HG03066 (cell line): ENCODE measurements around the gene DAO.

Source experiments
- ATAC-seq: cut with Tn5 transposase; IDR thresholded peaks from one replicate; pipeline ENCODE4 v1.9.1; 2021; ENCODE audit warnings: low read depth; ENCODE audit not compliant: unreplicated experiment

The DAO gene

GRCh38 chr12:108868781-108869180 is 11.1 kb upstream of the DAO start:
- ATAC-seq: no peak

GRCh38 chr12:108875280-108875679 is 4.6 kb upstream of the DAO start:
- no peak for ATAC-seq

GRCh38 chr12:108875682-108876361 is 4.1 kb upstream of the DAO start:
- ATAC-seq: no peak

DNA sequence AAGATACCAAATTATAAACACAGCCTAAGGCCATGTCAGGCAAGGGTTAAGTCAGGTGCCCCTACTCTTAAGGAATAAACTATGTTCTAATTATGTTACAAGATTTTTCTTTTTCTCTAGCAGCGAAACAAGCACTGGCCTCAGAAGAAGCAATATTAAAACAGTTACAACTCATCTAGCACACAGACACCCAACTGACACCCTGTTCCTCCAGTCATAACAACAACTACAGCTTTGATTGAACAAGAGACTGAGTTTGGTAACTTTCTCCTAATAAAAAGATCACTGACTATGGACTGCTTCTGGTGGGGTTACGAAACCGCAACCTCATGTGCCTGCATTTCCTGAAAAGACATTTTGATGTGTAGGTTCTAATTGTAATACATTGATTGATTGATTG is 3.3 kb upstream of the DAO start:
- no peak for ATAC-seq

DNA sequence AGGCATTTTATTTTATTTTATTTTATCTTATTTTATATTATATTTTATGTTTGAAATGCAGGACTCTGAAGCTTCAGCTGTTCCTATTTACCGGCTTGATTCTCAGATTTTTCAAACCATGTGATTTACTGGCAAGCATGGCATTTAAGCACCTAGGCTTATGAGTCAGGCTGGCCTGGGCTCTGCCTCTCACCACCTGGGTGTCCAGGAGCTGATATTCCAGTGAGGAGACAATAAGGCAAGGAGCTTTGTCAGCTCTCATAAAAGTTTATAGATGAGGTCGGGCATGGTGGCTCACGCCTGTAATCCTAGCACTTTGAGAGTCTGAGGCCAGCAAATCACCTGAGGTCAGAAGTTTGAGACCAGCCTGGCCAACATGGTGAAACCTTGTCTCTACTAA is 2.1 kb downstream of the DAO start:
- no peak for ATAC-seq

- no peak for ATAC-seq
Observed at GRCh38 chr12:108884116-108885012, 4.5 kb downstream of the DAO start.

- ATAC-seq: no peak
Observed at GRCh38 chr12:108886873-108887629, 7.2 kb downstream of the DAO start.

DNA sequence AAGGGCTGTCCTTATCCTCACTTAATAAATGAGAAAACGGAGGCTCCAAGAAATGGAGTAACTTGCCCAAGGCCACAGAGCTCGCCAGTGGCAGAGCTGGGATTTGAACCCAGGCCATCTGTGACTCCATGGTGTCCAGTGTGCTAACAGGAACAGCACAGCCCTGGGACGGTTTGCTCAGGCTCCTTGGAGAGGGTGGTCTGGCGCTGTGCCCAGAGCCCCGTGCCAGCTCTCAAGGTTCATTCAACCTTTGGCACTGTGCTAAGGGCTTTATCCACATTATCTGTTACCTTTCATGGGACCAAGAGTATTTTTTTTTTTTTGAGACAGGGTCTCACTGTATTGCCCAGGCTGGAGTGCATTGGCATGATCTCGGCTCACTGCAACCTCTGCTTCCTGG is 8.1 kb downstream of the DAO start:
- ATAC-seq: no peak

GRCh38 chr12:108890208-108890607 is 10.3 kb downstream of the DAO start:
- ATAC-seq: no peak

- ATAC-seq: no peak
Observed at GRCh38 chr12:108895220-108895802, 15.4 kb downstream of the DAO start.

DNA sequence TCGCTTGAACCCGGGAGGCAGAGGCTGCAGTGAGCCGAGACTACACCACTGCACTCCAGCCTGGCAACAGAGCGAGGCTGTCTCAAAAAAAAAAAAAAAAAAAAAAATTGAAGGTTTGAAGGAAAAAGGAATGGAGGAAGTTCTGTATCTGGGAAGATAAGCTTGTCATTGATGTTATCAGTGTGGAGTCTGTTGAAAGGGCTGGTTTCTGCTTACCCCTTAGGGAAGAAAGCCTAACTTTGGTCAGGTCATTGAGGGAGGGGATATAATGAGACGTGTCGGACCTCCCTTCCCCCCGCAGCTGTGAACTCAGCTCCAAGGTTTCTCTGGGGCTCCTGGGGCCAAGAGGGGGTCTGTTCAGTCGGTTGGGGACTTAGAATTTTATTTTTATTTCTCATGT is 16.4 kb downstream of the DAO start:
- ATAC-seq: no peak

- no peak for ATAC-seq
Observed at GRCh38 chr12:108896817-108897216, 16.9 kb downstream of the DAO start.

GRCh38 chr12:108899145-108899544 is 19.3 kb downstream of the DAO start:
- ATAC-seq: no peak

DNA sequence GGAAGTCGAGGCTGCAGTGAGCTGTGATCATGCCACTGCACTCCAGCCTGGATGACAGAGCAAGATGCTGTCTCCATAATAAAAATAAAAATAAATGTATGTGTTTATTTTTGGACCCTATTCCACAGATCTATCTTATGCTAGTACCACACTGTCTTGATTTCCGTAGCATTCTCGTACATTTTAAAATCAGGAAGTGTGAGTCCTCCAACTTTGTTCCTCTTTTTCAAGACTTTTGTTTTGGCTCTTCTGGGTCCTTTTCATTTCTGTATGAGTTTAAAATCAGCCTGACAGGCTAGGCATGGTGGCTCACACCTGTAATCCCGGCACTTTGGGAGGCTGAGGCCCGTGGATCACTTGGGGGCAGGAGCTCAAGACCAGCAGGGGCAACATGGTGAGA is 25.8 kb downstream of the DAO start:
- ATAC-seq: no peak

DNA sequence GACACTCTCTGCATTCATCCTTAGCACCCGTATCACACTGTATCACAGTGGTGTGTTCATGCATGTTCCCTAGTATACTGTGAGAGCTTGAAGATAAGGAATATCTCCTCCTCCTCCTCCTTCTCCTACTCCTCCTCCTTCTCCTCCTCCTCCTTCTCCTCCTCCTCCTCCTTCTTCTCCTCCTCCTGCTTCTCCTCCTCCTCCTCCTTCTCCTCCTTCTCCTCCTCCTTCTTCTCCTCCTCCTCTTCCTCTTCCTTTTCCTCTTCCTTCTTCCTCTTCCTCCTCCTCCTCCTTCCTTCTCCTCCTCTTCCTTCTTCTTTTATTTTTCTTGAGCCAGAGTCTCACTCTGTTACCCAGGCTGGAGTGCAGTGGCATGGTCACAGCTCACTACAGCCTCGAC is 27.1 kb downstream of the DAO start:
- ATAC-seq: no peak

GRCh38 chr12:108907839-108908351 is 28.0 kb downstream of the DAO start:
- no peak for ATAC-seq

- no peak for ATAC-seq
Observed at GRCh38 chr12:108910336-108910735, 30.4 kb downstream of the DAO start.

GRCh38 chr12:108911915-108912314 is 32.0 kb downstream of the DAO start:
- no peak for ATAC-seq

DNA sequence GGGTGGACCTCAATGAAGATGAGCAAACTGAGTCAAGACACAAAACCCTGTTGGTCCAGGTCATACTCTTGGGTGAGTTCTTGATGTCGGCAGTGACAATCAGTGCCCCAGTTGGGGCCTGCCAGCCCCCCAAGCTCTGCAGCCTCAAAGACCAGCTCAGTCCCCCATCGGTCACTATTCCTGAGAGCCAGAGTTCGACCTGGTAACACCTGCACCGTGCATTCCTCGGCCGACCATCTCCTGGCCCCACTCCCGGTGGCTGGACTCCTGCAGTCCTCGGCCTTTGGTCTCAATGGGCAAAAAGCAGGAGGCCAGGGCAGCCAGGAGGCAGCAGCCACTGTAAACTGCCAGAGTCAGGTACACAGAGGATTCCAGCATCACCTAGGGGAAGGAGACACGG is 32.5 kb downstream of the DAO start:
- no peak for ATAC-seq

DNA sequence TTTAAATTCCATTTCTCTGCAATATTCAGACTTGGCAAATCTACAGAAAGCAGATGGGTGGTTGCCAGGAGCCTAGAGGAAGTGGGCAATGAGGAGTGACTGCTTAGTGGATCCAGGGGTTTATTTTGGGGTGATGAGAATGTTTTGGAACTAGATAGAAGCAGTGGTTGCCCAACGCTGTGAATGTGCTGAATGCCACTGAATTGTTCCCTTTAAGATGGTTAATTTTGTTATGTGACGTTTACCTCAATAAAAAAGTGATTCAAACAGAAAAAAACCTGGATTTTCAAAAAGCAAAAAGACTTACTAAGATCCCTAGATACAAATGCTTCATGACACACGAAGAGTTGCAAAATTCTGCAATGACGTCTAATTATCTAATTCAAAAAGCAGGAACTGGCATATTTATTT is 34.2 kb downstream of the DAO start:
- no peak for ATAC-seq

- no peak for ATAC-seq
Observed at GRCh38 chr12:108915632-108916133, 35.8 kb downstream of the DAO start.
